Thoracic aorta (tissue), 2 donors: ENCODE results near the gene ANKRD31. TPM values are rescaled to one million over a fixed set of nuclear protein-coding genes. Genes with fewer than 3 reads are reported as not detected.

Source experiments
- ATAC-seq: fragments of 150-250 bp; one replicate; pipeline ENCODE4 v1.8.0; 2017; ENCODE audit warnings: low read depth; ENCODE audit not compliant: insufficient number of reproducible peaks, low FRiP score
- DNase-seq: peaks from one replicate; pipeline ENCODE4 v3.0.0-alpha.2; 2020; ENCODE audit warnings: low spot score
- H3K27ac ChIP-seq, 2 donors: fragments of 200-600 bp; sonication (generic); 1 replicate in 1 of 2; 2 replicates in 1 of 2; pipeline ENCODE4 v1.5.1; 2016; ENCODE audit warnings: mild to moderate bottlenecking in 2 of 2, moderate library complexity in 2 of 2
- H3K27me3 ChIP-seq: fragments of 200-600 bp; sonication (generic); replicated peaks from 2 replicates; pipeline ENCODE4 v1.6.0; 2016; ENCODE audit warnings: mild to moderate bottlenecking; ENCODE audit not compliant: insufficient read depth
- H3K36me3 ChIP-seq: fragments of 200-600 bp; sonication (generic); one replicate; pipeline ENCODE4 v1.5.1; 2016
- H3K4me1 ChIP-seq, 2 donors: fragments of 200-600 bp; sonication (generic); 1 replicate in 1 of 2; 2 replicates in 1 of 2; pipeline versions ENCODE4 v1.5.1 to v1.6.0; 2016; ENCODE audit warnings: low read depth in 2 of 2, mild to moderate bottlenecking in 1 of 2; ENCODE audit not compliant: control insufficient read depth in 1 of 2
- H3K4me3 ChIP-seq: fragments of 200-600 bp; sonication (generic); 2 replicates; pipeline ENCODE4 v1.5.1; 2016; ENCODE audit warnings: mild to moderate bottlenecking
- H3K9me3 ChIP-seq: fragments of 200-600 bp; sonication (generic); 2 replicates; pipeline ENCODE4 v1.5.1; 2016
- CTCF ChIP-seq: fragments of 200-600 bp; sonication (generic); IDR thresholded peaks from one replicate; pipeline ENCODE4 v1.5.1; 2019; ENCODE audit warnings: antibody characterized with exemption
- total RNA-seq, 2 donors: library from RNA; depleted of rRNA; stranded (reverse); fragments of >200 nt; gene quantifications; one replicate each; pipeline versions ENCODE4 v1.1.0 to v1.2.3, GENCODE V29; 2016

Gene ANKRD31
- total RNA-seq, 2 donors from 2014 or later = 0.14 TPM; not detected in 1

GRCh38 chr5:75202935-75203334, 33.7 kb downstream of the ANKRD31 start:
- DNase-seq = no peak
- no peak for ATAC-seq
- Histone ChIP-seq H3K36me3 (no peaks in the 10 kb centered on the region), H3K27ac (no peak overlapping the region), H3K9me3 (no peaks in the 10 kb centered on the region), H3K4me1 (no peaks in the 10 kb centered on the region), H3K4me3 (no peak overlapping the region), H3K27me3 (no peaks in the 10 kb centered on the region)
- TF ChIP-seq CTCF = no peak

- no peaks in the 10 kb centered on the region for H3K27me3 ChIP-seq
- no peak for ATAC-seq
- no peak for DNase-seq
- TF ChIP-seq CTCF = no peak
- no peaks in the 10 kb centered on the region for H3K9me3 ChIP-seq
- no peak overlapping the region for H3K27ac ChIP-seq
- no peak overlapping the region for H3K4me3 ChIP-seq
- H3K36me3 ChIP-seq = no peaks in the 10 kb centered on the region
- no peaks in the 10 kb centered on the region for H3K4me1 ChIP-seq
Measured at GRCh38 chr5:75200776-75201175, 35.9 kb downstream of the ANKRD31 start.

GRCh38 chr5:75199946-75200345, 36.7 kb downstream of the ANKRD31 start:
- Histone ChIP-seq H3K4me3 (no peak overlapping the region), H3K9me3 (no peaks in the 10 kb centered on the region), H3K36me3 (no peaks in the 10 kb centered on the region), H3K27me3 (no peaks in the 10 kb centered on the region), H3K4me1 (no peaks in the 10 kb centered on the region), H3K27ac (no peak overlapping the region)
- ATAC-seq = no peak
- no peak for DNase-seq
- no peak for TF ChIP-seq CTCF

GRCh38 chr5:75199071-75199470, 37.6 kb downstream of the ANKRD31 start:
- no peaks in the 10 kb centered on the region for H3K27me3 ChIP-seq
- TF ChIP-seq CTCF = no peak
- no peak overlapping the region for H3K4me3 ChIP-seq
- ATAC-seq (no peak), DNase-seq (no peak)
- H3K27ac ChIP-seq = no peak overlapping the region
- no peaks in the 10 kb centered on the region for H3K9me3 ChIP-seq
- H3K36me3 ChIP-seq = no peaks in the 10 kb centered on the region
- H3K4me1 ChIP-seq = no peaks in the 10 kb centered on the region

- Histone ChIP-seq H3K36me3 (no peaks in the 10 kb centered on the region), H3K4me1 (no peaks in the 10 kb centered on the region), H3K9me3 (no peaks in the 10 kb centered on the region), H3K4me3 (no peak overlapping the region), H3K27me3 (no peaks in the 10 kb centered on the region), H3K27ac (no peak overlapping the region)
- no peak for TF ChIP-seq CTCF
- DNase-seq (no peak), ATAC-seq (no peak)
Measured at GRCh38 chr5:75197745-75198144, 38.9 kb downstream of the ANKRD31 start.
